IPS DF 6.9 (cell line): ENCODE measurements around the gene CCDC181.

ENCODE experiments used
- DNase-seq: peaks from one replicate; pipeline ENCODE4 v3.0.0-alpha.2; 2013; ENCODE audit warnings: low read depth, low spot score
- H3K27ac ChIP-seq: one replicate; pipeline ENCODE4 v1.5.1; 2013; ENCODE audit warnings: low read length, control low read depth
- H3K27me3 ChIP-seq: 2 replicates; pipeline ENCODE4 v1.6.1; 2013; ENCODE audit warnings: mild to moderate bottlenecking, low read length; ENCODE audit not compliant: control insufficient read depth, insufficient read depth
- H3K36me3 ChIP-seq: 2 replicates; pipeline ENCODE4 v1.6.1; 2013; ENCODE audit warnings: low read length; ENCODE audit not compliant: control insufficient read depth, insufficient read depth
- H3K4me1 ChIP-seq: 2 replicates; pipeline ENCODE4 v1.6.1; 2013; ENCODE audit warnings: low read length; ENCODE audit not compliant: control insufficient read depth, insufficient read depth
- H3K4me3 ChIP-seq: 2 replicates; pipeline ENCODE4 v1.5.1; 2013; ENCODE audit warnings: mild to moderate bottlenecking, low read length
- H3K9me3 ChIP-seq: 2 replicates; pipeline ENCODE4 v1.6.1; 2013; ENCODE audit warnings: low read length, inconsistent platforms; ENCODE audit not compliant: control insufficient read depth, insufficient read depth
- WGBS: extraction: QIAGEN DNeasy Blood & Tissue Kit; methylation state at CpG from one replicate; pipeline ENCODE4 v1.1.7; 2013; ENCODE audit warnings: mixed read lengths, missing lambda C conversion rate; ENCODE audit not compliant: insufficient read length, insufficient coverage; 5-methylcytosine and 5-hydroxymethylcytosine counted together

The CCDC181 gene

DNA sequence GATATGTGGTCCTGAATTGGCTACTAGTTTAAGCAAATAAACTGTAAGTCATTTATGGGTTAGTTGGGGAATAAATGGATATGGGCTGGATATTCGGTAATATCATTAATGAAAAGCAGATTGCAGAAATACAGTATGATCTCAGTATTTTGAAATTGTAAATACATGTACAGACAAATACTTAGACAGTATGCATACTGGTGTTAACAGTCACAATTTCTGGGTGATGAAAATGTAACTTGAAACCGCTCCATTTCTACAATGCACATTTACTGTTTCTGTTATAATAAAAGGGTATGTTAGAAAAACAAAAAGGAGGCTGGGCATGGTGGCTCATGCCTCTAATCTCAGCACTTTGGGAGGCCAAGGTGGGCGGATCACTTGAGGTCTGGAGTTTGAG, 31.3 kb downstream of the CCDC181 start:
- Histone ChIP-seq H3K4me3 (no peak overlapping the region), H3K27ac (no peak overlapping the region), H3K27me3 (no peaks in the 10 kb centered on the region), H3K9me3 (no peaks in the 10 kb centered on the region), H3K4me1 (no peaks in the 10 kb centered on the region), H3K36me3 (no peaks in the 10 kb centered on the region)
- no peak for DNase-seq
- WGBS = 100% methylated on average over 1 of the region's 3 CpGs

DNA sequence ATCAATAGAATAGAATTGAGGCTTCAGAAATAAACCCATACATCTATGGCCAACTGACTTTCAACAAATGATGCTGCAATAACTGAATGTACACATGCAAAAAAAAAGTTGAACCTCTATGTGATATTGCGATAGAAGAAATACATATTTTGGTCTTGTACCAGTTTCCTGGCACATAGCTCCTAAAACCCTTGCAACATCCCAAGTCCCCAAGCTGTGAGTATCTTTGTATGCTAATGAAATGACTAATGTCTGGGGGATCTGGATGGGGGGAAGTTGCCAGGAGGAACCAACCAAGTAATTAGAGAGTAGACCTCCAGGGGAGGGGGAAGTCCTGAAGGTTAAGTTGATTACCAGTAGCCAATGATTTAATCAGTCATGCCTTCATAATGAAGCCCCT, 34.9 kb downstream of the CCDC181 start:
- Histone ChIP-seq H3K4me3 (no peak overlapping the region), H3K9me3 (no peaks in the 10 kb centered on the region), H3K36me3 (no peaks in the 10 kb centered on the region), H3K4me1 (no peaks in the 10 kb centered on the region), H3K27ac (no peak overlapping the region), H3K27me3 (no peaks in the 10 kb centered on the region)
- DNase-seq = no peak
- WGBS = no CpG with 5 or more reads among the region's 1 CpG

DNA sequence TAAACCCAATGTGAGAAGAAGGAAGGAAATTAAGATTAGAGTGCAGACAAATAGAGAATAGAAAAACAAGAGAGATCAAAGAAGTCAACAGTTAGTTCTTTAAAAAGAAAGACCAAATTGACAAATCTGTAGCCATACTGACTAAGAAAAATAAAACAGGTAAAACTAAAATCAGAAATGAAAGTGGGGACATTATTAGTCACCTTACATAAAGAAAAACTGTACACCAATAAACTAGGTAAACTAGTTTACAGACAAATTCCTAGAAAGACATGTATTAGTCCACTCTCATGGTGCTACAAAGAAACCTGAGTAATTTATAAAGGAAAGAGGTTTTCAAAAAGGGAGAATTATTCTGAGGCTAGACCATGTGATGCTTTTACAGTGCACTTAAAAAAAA, 37.0 kb downstream of the CCDC181 start:
- Histone ChIP-seq H3K36me3 (no peaks in the 10 kb centered on the region), H3K4me1 (no peaks in the 10 kb centered on the region), H3K9me3 (no peaks in the 10 kb centered on the region), H3K27ac (no peak overlapping the region), H3K4me3 (no peak overlapping the region), H3K27me3 (no peaks in the 10 kb centered on the region)
- no peak for DNase-seq

DNA sequence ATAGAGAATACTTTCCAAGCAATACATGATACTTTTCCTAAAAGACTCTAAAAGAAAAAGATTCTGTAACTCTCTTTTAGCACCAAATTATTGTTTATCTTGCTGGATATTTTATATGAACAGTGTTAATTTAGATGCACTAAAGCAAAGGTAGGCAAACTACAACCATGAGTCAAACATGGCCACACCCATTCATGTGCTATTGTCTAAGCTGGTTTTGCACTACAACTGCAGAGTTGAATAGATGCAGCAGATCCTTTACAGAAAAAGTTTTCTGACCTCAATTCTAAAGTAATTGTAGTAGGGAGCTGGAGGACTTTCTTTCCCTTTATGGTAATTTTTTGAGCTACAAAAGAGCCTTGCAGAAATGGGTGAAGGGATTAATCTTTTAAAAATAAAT, 39.9 kb downstream of the CCDC181 start:
- H3K4me3 ChIP-seq = no peak overlapping the region
- no peak overlapping the region for H3K27ac ChIP-seq
- H3K27me3 ChIP-seq = no peaks in the 10 kb centered on the region
- H3K4me1 ChIP-seq = no peaks in the 10 kb centered on the region
- no peaks in the 10 kb centered on the region for H3K9me3 ChIP-seq
- DNase-seq = no peak
- no peaks in the 10 kb centered on the region; the same call in 1 of the 2 replicates for H3K36me3 ChIP-seq

DNA sequence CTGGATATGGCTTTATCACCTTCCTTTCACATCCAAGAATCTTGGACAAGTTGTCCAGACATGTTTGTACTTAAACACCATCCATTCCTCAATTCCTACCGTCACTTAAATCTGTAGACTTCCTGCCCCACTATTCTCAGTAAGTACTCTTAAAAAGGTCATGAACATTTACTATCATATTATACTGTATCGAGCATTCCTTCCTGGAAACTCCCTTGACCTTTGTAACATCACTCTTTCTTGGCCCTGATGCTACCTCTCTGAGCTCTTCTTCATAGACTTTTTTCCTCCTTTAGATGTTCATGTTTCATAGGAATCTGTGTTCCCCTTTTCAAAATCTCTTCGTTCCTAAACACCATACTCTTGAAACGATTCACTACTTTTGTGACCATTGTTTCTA, 43.8 kb downstream of the CCDC181 start:
- Histone ChIP-seq H3K27ac (no peak overlapping the region), H3K36me3 (no peaks in the 10 kb centered on the region; the same call in 1 of the 2 replicates), H3K27me3 (no peaks in the 10 kb centered on the region), H3K4me1 (no peaks in the 10 kb centered on the region), H3K4me3 (no peak overlapping the region), H3K9me3 (no peaks in the 10 kb centered on the region)
- DNase-seq = no peak
- WGBS = no CpG with 5 or more reads among the region's 4 CpGs

- Histone ChIP-seq H3K9me3 (no peaks in the 10 kb centered on the region), H3K36me3 (no peaks in the 10 kb centered on the region; the same call in 1 of the 2 replicates), H3K4me1 (no peaks in the 10 kb centered on the region), H3K27ac (no peak overlapping the region), H3K27me3 (no peaks in the 10 kb centered on the region), H3K4me3 (no peak overlapping the region)
- no peak for DNase-seq
Measured at GRCh38 chr1:169381162-169381561, 46.1 kb downstream of the CCDC181 start.

GRCh38 chr1:169371404-169371803, 55.9 kb downstream of the CCDC181 start:
- Histone ChIP-seq H3K27ac (no peak overlapping the region), H3K4me3 (no peak overlapping the region), H3K4me1 (no peaks in the 10 kb centered on the region), H3K9me3 (no peaks in the 10 kb centered on the region), H3K36me3 (no peaks in the 10 kb centered on the region; the same call in 1 of the 2 replicates), H3K27me3 (no peaks in the 10 kb centered on the region)
- no CpG with 5 or more reads among the region's 1 CpG for WGBS
- DNase-seq = no peak

DNA sequence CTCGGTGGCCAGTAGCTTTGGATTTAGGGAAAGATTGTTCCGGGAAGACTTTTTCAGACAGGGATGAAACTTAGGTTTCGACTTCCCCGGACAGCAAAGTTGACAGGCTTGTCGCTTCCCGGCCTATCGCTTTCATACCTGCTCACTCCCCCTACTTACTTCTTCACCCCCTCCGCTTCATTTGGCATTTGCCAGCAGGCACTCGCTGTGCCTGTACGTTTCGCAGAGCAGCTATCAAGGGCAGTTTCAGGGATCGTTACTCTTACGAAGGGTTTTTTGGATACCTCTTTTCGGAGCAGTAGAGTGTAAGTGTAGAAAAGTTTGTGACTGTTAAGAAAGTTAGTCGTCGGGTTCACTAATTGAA, 58.9 kb downstream of the CCDC181 start:
- H3K36me3 ChIP-seq = no peaks in the 10 kb centered on the region; the same call in 1 of the 2 replicates
- no peak for DNase-seq
- no peak overlapping the region for H3K27ac ChIP-seq
- peak overlapping the region; percentile 76; the same call in 1 of the 2 replicates for H3K4me3 ChIP-seq
- H3K27me3 ChIP-seq = no peaks in the 10 kb centered on the region
- no peaks in the 10 kb centered on the region for H3K4me1 ChIP-seq
- no CpG with 5 or more reads among the region's 16 CpGs for whole genome bisulfite sequencing
- H3K9me3 ChIP-seq = no peaks in the 10 kb centered on the region

- H3K4me1 ChIP-seq = no peaks in the 10 kb centered on the region
- no peaks in the 10 kb centered on the region for H3K9me3 ChIP-seq
- WGBS = no CpG with 5 or more reads among the region's 37 CpGs
- no peaks in the 10 kb centered on the region; the same call in 1 of the 2 replicates for H3K36me3 ChIP-seq
- H3K27me3 ChIP-seq = no peaks in the 10 kb centered on the region
- DNase-seq = peak; percentile 94
- peak within 1 kb of the TSS; percentile 76; the same call in 1 of the 2 replicates for H3K4me3 ChIP-seq
- H3K27ac ChIP-seq = no peak within 1 kb of the TSS
Measured at GRCh38 chr1:169367686-169368405, 59.4 kb downstream of the CCDC181 start, which contains the start of the genes BLZF1 and NME7. Gene BLZF1 (plus strand): TSS chr1:169368195. CDS start chr1:169369523, 1,328 bp downstream. Gene NME7 (minus strand): TSS chr1:169367797. CDS start chr1:169367710, 87 bp downstream.

- Histone ChIP-seq H3K4me1 (no peaks in the 10 kb centered on the region), H3K9me3 (no peaks in the 10 kb centered on the region), H3K36me3 (no peaks in the 10 kb centered on the region; the same call in 1 of the 2 replicates), H3K27me3 (no peaks in the 10 kb centered on the region), H3K4me3 (peak overlapping the region; percentile 76; the same call in 1 of the 2 replicates), H3K27ac (no peak overlapping the region)
- no peak for DNase-seq
- WGBS = no CpG with 5 or more reads among the region's 15 CpGs
Measured at GRCh38 chr1:169367096-169367685, 60.1 kb downstream of the CCDC181 start.

DNA sequence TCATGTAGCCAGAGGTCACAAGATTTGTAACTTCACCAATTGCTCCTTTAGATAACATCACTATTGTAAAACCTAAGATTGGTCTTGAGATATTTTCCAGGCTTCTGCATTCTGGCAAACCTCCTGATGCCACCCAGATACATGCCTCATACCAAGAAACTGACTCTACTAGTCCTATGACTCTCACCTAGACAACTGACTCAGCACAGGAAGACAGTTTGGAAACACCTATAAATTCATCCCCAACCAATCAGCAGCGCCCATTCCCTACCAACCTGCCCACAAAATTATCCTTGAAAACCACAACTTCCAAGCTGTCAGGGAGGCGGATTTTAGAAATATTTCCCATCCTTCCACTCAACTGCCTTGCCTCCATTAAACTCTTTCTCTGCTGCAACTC, 62.3 kb downstream of the CCDC181 start:
- H3K36me3 ChIP-seq = no peaks in the 10 kb centered on the region; the same call in 1 of the 2 replicates
- no peak overlapping the region for H3K4me3 ChIP-seq
- H3K4me1 ChIP-seq = no peaks in the 10 kb centered on the region
- no peak overlapping the region for H3K27ac ChIP-seq
- WGBS = no CpG with 5 or more reads among the region's 2 CpGs
- no peak for DNase-seq
- H3K9me3 ChIP-seq = no peaks in the 10 kb centered on the region
- no peaks in the 10 kb centered on the region for H3K27me3 ChIP-seq
